Tongue (tissue), 2 donors: ENCODE data around the gene CBX5. TPM values are rescaled to one million over a fixed set of nuclear protein-coding genes. Genes with fewer than 3 reads are reported as not detected.
"Not testable (repeated sequence)": the region's sequence is repeated elsewhere in the genome, so short reads cannot be mapped to it uniquely, and the experiment has no call there.

Source experiments
- DNase-seq: peaks from one replicate; pipeline ENCODE4 v3.0.0-alpha.2; 2015
- total RNA-seq: library from RNA; depleted of rRNA; stranded (reverse); fragments of >200 nt; gene quantifications from one replicate; pipeline ENCODE4 v1.2.3, GENCODE V29; 2014

CBX5 gene
- total RNA-seq, 1 donor from 2014 or later: 77.2 TPM

DNA sequence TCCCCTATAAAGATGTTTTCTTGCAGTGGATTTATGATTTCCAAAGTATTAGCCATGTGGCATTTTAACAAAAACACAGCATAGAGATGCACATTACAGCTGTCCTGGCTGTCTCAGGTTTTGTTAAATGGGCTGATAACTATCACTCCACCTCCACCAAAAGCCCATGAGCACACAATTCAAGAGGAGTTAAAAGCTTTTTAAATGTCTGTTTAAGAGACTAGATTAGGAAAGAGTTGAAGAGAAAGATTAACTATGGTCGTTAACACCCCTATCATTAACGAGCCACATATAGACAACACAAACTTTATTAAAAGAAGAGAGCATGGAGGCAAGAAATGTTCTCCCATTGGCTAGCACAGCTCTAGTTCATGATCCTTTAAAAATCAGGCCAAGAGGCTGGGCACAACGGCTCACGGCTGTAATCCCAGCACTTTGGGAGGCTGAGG lies 14.5 kb downstream of the CBX5 start:
- no peak for DNase-seq

DNA sequence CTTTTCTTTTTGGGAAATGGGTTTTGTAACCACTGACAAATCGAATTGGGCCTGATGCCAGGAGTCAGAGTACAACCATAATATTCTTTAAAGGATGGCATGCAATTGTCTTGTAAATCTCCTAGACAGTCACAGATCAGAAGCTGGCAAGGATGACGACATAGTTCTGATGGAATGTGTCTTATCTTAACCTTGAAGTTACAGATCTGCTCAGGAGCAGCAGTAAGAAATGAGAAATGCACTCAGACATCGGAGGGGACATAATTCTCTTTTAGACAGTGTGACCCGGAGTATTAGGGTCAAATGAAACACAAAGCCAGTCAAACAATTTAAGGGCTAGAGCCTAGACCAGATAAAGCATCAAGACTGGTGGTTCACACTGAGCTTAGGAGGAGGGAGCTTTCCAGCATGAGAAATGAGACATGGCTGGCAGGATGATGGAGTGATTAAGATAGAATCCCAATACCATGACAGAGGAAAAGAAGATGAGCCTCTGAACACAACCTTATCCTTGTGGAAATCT lies 17.5 kb downstream of the CBX5 start:
- DNase-seq: no peak

DNA sequence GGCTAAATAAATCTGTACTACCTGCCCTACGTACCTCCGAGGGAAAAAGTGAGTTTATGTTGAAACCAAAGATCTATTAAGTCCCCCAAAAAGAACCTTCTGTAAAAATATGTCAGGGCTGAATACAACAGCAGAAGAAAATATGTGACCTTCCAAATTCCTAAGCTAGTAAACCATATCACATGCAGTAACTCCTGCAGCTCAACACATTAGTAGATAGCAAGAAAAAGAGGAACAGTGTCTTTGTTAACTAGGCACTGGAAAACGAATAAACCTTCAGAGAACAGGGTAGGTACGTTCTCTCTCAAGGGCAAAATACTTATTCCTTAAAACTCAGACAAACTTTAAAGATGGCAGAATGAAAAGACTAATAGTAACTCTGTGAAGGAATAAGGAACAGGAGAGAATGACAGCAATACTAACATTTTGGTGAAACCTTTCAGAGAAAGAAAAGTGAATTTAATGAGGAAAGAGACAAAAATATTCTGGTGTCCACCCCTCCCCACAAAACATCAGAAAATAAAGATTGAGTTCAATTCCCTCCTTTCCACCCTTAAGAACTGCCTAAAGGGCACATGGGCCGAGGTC lies 18.0 kb downstream of the CBX5 start:
- DNase-seq: no peak

DNA sequence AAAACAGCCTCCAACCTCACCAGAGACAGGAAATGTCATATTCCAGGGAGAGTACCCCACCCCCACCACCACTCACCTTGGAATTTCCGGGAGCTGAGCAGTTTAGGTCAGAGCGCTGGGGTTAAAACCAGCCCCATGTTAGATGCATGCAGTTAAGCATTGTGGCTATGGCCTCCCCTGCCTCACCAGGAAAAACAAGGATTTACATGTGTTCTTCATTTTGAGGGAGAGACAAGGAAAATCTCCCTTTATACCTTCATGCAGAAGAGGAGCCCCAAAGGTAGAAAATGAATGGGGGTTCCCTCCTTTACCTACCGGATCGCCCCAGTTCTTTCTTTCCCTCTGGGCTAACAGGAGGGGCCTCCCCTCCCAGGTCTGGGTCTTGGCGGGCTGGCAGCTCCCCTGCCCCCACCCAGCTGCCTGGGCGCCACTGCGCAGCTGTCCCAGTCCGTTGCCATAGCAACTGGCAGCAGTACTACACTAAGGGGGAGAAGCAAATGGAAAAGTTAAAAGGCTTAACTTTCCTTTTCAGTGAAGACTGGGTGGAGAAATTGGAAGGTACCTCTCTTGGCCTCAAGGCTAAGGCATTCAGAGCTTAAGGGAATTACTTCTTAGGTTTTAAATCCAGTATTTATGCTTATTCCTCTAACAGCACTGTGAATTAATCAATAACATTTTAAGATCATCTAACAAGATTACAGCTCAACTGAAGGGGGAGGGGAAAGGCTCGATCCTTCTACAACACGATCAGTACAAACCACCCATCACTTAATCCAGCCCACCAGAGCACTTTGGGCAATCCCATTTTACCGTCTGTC lies 20.5 kb downstream of the CBX5 start:
- peak; percentile 97 for DNase-seq

DNA sequence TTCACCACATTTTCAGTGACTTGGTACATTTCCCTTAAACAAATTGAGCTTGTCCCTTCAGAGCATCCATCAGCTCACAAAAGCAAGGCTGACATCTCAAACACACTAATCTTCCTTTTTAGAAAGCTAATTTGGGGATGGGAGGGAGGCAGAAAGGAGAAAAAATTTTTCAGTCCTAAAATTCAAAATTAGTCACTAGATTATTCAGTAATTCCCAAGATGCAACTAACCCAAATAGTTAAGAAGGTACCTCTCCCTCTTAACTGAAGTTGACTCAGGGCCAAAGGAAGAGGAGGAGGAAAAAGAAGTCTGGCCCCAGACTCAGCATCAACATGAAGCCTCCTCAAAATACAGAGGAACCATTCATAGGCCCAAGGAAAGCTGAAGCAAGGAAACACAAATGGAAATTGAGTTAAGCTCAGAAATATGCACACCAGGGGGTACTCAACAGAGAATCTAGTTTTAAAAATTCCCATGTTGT lies 21.7 kb downstream of the CBX5 start:
- DNase-seq: peak; percentile 60

DNA sequence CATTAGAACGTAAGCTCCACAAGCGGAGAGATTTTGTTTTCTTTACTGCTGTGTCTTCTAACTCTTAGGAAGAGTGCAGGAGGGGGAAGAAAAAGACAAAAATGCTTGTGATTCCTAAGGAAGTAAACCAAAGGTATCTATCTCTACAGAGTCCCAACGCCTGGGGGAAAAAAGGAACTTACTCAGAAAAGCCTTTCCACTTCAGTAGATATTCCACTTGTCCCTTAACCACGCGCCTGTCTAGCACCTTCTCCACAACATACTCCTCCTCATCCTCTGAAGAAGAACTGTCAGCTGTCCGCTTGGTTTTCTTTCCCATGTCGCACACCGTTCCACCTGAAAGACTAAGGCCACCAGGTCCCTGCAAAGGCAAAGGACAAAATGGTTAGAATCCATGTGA lies 22.6 kb downstream of the CBX5 start:
- DNase-seq: no peak

DNA sequence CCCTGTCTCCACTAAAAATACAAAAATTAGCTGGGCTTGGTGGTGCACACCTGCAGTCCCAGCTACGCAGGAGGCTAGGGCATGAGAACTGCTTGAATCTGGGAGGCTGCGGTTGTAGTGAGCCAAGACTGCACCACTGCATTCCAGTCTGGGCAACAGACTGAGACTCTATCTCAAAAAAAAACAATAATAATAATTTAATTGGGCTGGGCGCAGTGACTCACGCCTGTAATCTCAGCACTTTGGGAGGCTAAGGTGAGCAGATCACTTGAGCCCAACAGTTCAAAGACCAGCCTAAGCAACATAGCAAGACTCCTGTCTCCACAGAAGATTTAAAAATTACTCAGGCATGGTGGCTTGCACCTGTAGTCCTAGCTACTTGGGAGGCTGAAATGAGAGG lies 26.7 kb downstream of the CBX5 start:
- DNase-seq: no peak

DNA sequence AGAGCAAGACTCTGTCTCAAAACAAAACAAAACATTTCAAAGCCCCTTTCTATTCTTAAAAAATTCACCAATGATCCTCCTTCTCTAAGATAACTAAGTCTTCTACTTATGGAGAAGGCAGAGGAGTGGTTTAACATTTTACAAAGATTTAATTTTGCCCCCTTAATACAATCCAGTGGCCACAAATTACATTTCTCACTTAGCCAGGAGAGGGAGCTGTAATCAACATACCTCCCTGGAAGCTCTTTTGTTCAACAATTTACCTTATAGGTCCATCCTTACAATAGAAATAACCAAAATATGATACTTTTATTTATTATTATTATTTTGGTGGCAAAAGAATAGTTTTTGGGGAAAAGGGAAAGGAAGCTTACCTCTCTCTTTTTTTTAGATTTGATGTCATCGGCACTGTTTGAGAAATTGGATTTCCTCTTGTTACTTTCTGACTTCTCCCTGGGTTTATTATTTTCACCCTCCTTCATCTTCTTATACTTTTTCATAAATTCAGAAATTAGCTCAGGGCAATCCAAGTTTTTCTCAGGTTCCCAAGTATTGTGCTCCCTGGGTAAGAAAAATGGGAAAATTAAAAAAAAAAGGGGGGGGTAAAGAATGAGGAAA lies 28.1 kb downstream of the CBX5 start:
- peak; percentile 68 for DNase-seq

DNA sequence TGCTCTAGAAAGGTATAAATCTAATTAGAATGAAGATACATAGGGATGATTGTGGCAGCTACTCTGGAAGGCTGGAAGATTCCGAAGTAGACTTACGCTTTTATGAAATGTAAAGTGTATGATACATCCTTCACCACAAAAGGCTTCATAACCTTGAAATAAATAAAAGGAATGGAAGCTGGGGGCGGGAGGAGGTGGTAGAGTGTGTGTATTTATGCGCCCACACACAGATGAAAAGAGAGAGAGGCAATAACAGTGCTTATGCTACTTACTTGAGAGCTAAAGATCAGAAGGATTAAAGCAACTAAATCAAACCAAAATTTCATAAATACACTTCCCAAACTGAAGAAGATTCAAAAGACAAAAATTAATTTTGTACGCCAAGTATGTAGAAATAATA lies 30.4 kb downstream of the CBX5 start:
- DNase-seq: no peak

DNA sequence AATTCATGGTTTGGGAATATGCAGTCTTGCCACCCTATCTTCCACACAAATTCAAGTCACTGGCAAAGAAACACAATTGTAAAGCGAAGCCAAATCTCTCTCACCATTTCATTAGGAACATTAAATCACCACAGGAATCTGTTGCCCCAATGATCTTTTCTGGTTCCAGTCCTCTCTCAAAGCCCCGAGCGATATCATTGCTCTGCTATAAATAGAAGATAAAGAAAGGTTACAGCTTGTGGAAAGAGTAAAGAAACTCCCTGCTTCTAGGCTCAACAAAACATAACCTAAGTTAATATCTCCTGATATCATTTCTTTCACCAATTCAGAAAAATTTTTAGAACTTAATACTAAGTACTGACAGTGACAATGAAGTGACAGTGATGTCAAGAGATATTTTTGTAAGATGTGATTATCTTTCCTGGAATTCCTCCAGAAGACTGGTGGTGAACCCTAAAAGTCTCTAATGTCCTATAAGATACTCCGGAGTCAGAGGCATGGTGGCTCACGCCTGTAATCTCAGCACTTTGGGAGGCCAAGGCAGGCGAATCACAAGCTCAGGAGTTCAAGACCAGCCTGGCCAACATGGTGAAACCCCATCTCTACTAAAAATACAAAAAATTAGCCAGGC lies 33.8 kb downstream of the CBX5 start:
- DNase-seq: no peak

DNA sequence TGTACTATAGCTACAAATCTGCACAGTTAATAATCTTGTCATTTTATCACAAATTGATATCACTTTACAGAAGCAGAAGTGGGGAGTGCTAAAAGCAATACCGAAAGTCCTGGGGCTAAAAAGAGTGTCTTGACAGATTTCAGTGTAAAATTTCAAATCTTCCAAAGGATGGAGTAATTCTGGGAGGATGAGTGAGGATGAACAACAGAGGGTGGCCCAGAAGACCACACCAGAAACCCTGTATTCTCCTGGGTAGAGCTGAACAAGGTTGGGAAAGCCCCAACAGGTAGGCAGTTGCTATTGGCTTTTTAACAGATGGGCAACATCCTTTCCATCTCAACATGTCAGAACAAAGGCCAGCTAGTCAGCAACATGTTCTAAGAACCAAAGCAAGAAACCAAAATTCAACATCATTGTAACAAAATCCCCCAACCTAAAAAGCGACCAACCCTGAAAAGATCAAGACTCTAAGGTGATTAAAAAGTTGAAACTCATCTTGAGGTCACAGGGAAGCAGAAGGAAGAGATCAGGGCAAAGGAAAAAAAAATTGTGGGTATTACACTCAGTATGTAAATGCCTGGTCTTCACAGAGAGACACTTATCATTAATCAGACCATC lies 38.8 kb downstream of the CBX5 start:
- no peak for DNase-seq

DNA sequence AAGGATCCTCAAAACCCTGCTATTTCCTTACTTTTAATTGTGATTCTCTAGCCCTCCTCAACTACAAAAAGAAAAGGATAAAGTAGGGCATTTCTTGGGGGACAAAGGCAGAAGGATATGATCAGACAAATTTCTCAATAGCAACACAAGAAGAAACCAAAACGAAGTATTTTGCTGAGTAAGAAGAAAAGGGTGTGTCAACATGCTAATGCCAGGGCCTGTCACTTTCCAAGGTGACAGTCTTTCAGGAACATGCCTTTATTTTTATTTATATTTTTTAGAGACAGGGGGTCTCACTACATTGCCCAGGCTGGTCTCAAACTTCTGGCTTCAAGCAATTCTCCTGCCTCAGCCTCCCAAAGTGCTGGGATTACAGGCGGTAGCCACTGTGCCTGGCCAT lies 39.8 kb downstream of the CBX5 start:
- DNase-seq: no peak

DNA sequence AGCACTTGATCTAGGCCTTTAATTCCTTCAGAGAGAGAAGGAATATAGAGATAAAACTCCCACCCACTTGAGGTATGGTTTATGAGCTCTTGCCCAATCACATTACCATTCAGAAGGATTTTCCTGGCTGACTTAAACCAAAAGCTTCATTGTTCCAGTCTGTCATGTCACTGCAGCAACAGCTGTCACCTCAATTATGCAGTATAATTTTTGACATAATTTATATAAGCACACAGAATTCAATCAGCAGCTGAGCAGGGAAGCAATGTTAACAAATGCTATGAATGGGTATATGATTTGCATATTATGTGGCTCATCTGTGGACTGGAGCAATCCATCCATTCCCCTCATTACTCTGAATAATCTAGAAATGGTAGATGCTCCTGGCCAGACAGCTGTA lies 40.3 kb downstream of the CBX5 start:
- DNase-seq: no peak

DNA sequence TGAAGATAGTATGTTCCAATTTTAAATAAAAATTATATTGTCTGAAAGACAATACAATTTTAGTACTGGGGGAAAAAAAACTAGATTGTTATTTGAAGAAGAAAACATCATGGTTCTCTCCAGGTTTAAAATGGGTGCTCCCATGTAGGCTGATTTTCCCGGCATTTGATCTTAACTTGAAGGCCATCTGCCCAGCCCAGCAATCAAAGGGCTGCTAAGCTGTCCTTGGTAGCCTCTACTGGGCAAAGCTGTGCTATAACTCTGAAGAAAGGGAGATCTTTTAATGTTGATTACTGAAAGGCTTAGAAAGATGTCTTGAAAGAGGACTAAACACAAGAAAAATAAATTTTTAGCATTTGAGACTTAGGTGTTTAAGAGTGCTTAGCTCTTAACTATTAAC lies 41.4 kb downstream of the CBX5 start:
- DNase-seq: no peak

DNA sequence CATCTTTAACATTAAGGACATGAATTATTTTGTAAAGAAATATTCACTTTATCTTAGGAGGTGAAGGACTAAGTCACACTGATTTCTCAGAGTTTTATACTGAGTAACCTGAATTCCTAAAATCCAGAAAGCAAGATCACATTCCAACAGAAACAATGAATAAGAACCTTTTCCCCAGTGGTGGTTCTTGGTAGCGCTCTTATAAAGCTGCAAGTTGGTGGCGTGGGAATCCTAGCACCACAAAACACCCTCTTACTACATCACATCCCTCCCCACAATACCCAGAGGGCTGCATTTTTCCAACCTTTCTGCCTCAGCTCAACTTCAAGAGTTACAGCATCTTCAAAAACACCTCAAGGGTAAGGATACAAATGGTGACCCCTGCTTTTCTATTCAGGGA lies 47.1 kb downstream of the CBX5 start:
- no peak for DNase-seq

DNA sequence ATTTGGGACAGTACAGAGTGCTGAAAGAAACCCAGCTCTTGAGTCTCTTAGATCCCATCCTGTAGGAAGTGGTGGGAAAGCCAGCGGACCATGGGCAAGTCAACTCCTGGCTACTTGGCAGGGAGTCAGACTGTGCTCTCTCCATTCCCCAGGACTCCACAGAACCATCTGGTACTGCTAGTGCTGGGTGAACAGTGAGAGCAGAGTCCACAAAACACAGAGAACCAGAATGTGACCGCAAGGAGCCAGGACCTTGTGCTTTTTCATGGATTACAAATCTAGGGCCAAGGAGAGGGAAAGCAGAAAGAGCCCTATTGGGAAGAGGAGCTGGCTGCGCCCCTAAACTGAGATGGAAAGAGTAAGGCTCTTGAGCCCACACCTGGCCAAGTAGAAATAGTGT lies 48.7 kb downstream of the CBX5 start:
- not testable (repeated sequence) for DNase-seq

DNA sequence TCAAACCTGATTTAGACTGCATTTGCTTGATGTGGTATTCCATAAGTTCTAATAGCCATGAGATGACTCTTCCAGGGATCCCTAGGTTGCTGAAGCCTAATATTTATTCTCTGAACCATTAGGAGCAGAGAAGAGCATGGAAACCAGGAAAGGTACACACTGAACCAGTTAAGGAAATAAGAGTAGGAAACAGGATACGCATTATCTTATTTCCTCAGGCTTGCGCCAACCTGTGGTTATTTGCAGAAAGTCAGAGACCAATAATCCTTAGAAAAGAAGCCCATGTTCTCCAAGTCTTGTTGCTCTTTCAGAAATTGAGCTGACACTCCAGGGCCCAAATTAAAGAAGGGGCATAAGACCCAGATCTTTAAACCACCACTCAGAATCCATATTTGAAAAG lies 49.4 kb downstream of the CBX5 start:
- DNase-seq: no peak

DNA sequence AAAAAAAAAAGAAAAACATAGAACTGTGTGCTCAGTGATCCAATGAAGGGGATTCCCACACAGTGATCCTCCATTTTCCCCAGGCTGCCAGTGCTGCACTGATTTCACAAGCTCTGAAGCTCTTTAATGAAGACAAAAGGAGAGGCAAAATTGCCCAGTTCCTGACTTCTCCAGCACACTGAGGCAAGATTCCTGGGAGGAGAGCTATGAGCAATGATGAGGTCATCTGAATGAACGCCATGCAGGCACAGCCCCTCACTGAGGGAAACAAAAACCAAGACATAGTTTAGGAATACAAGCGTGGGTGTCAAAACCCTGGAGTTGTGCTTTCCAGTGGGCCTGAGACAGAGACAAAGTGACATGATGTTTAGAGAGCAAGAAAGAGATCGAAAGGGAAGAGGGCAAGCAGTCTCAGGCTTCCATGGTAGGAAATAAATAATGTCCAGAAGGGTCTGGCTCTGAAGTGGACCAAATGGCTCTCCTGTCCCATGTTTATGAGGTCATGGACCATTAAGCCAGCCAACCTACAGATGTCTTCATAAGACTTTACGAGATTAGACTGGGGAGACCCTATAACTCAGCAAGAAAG lies 50.2 kb downstream of the CBX5 start:
- DNase-seq: no peak

DNA sequence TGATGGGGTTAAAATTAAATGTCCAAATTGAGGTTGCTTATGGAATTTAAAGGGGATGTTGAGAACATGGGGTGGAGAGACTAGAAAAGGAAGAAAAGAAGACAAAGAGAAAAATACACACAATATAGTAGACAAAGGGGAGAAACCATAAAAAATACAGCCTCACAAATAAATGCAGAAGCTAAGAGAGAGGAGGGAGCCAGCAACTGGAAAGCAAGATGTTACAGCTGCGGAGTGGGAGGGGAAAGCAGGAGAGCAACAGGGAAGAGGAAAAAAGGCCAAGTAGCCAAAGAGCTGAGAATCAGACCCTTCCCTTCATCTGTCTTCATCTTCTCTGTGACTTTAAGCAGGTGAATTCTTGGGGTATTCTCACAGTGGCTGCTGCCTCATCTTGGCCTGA lies 51.5 kb downstream of the CBX5 start:
- DNase-seq: peak; percentile 28

DNA sequence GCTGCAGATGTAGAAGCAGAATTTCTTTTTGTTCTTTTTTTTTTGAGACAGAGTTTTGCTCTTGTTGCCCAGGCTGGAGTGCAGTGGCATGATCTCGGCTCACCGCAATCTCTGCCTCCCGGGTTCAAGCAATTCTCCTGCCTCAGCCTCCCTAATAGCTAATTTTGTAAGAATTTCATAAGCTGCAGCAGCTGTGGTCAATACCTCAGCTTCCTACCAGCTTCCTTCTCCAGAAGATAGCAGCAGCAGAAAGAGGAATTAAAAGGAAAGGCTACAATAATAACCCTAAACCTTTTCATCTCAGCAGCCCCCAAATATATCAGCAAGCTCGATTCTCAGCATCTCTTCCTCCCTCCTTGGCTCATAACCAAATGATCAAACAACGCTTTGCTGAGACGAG lies 52.0 kb downstream of the CBX5 start:
- DNase-seq: not testable (repeated sequence)

DNA sequence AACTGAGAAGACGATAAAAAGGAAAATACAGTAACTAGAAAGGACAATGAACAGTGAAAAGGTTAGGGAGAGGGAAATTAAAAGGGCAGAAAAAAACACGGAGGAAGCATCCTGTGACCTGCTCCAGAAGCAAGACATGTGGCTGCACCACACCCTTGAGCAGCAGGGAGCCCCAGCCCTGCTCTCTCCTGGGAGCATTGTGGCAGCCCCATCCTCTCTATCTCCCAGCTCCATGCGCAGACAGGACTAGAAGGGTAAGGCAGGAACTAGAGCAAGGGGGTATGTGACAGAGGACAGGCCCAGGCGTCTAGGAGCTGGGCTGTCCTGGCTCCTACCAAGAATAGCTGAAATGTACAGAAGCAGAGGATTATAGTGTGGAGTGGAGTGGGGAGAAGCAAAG lies 52.5 kb downstream of the CBX5 start:
- DNase-seq: no peak

DNA sequence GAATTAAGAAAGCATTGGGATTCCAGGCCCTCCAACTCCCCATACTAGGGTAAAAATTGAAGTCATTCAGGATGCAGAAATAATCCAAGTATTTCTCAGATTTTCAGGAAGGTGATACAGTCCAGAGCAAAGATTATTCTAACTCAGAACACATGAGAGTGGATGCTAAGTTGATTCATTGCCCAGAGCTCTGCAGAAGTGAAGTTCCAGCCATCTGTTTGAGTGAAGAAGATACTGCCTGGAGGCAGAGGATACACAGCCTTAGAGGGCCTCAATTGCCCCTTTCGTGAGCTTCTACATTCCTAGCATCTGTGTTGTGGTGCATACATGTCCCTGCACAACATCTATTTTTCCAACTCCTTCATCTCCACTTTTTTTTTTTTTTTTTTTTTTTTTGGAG lies 54.3 kb downstream of the CBX5 start:
- peak; percentile 53 for DNase-seq
